HG03095 (cell line): ENCODE results near the gene CAB39L.

ENCODE experiments used
- ATAC-seq: cut with Tn5 transposase; IDR thresholded peaks from one replicate; pipeline ENCODE4 v1.9.1; 2021; ENCODE audit warnings: moderate library complexity; ENCODE audit not compliant: unreplicated experiment

CAB39L gene

GRCh38 chr13:49314344-49314882, 129.5 kb downstream of the CAB39L start:
- ATAC-seq: no peak

- ATAC-seq: no peak
Measured at GRCh38 chr13:49311816-49312215, 132.0 kb downstream of the CAB39L start.

- ATAC-seq: no peak
Measured at GRCh38 chr13:49310251-49310650, 133.6 kb downstream of the CAB39L start.

DNA sequence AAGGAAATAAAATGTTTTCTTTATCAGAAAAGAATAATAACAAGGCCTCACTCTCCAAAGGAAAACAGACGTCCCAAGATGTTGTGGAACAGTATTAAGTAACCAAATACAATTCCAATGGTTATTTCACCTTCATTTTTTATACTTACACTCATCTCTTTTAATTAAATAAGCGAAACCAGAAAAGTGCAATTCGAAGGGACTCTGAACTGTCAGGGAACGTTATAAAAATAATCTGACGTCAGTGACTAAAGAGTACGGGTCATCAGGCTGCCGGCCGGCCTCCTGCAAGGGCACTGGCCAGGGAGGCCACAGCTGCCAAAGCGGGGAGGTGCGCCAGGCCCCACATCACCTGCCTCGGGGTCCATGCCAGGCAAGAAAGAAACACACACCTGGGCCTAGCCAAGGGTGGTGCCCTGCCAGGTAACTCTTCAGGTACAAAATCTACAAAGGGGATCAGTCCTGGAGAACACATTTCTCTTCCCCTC, 134.9 kb downstream of the CAB39L start:
- no peak for ATAC-seq

DNA sequence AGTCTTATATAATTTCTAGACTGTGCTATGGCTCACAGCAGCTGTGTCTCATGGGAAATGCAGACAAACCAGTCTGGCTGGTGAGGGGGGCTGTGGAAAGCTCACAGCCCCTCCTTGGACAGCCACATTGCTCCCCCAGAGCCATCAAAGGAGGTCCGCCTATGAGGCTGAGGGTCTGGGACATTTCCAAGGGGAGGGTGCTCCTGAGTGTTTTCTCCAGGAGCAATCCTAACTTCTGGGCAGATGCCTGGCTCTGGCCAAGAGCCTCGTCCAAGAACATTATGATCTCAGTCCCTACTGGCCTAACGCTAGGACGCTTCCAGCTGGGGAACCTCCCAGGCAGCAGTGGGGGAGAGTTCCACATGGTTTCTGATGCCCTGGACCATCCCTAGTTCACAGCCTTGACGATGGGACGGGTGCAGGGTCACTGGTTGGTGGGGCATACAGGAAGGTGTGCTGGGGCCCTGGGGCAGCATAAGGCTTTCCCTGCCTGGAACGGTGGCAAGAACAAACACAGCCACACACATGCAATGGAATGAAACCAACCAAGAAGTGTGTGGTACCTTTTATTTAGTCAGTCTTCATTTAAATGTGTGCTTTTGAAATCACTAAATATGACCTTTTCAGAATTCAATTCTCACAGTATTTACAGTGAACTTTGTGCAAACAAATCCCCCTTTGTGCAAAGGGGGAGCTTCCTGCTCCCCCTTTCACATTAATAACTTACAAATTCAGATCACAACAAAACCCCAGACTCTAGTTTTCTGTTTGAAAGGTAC, 135.6 kb downstream of the CAB39L start:
- no peak for ATAC-seq

GRCh38 chr13:49307365-49307764, 136.5 kb downstream of the CAB39L start:
- ATAC-seq: no peak

- no peak for ATAC-seq
Measured at GRCh38 chr13:49305792-49306425, 138.0 kb downstream of the CAB39L start.

GRCh38 chr13:49304763-49305700, 138.8 kb downstream of the CAB39L start:
- ATAC-seq: no peak

GRCh38 chr13:49304356-49304755, 139.5 kb downstream of the CAB39L start:
- no peak for ATAC-seq

DNA sequence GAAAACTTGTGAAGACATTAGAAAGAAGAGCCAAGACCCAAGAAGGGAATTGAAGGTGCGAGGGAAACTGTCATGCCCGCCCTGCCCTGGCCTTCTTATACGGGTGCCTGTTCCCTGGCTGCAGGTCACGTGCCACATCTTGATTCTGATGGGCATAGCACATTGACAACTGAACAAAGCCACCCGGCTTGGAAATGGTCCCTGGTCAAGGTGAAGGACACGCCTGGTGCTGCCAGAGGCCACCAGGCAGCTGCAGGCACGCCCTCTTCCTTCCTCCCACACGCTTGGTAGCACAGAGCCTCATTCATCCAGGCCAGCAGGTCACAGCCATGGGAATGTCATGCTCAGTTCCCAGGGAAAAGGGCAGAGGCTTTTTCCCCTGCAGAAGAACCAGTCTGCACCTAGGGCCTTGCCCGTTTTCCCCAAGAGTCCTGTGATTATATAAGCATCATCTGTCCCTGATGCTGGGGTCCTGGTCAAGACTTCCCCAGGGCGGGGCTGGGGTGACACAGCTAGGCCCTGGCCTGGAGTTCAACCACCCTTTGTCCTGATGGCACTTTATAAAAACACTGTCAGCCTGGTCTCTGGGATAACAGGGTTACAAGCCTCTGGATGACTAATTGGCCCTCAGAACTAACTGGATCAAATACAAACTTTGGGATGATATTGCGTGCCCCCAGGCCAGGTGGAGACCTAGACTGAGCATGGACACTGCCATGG, 140.2 kb downstream of the CAB39L start:
- ATAC-seq: no peak

DNA sequence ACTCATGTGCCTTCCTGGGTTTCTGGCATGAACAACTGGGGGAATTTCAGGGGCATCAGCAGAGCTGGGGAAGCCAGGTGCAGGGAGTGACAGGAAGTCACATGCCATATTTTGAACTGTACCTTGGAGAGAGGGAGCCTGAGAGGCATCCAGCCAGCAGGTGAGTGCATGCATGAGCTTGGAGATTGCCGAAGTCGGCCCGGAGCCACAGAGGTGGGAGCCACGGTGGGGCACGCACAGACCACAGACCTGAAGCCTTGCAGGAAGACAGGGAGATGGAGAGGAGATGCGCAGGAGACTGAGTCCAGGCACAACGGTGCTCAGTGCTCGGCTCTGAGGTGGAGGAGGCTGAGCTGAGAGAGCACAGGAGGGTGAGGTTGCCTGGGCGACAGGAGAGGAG, 141.0 kb downstream of the CAB39L start:
- no peak for ATAC-seq

GRCh38 chr13:49302222-49302621, 141.6 kb downstream of the CAB39L start:
- no peak for ATAC-seq

- peak; percentile 86 for ATAC-seq
Measured at GRCh38 chr13:49300739-49301589, 142.9 kb downstream of the CAB39L start.

DNA sequence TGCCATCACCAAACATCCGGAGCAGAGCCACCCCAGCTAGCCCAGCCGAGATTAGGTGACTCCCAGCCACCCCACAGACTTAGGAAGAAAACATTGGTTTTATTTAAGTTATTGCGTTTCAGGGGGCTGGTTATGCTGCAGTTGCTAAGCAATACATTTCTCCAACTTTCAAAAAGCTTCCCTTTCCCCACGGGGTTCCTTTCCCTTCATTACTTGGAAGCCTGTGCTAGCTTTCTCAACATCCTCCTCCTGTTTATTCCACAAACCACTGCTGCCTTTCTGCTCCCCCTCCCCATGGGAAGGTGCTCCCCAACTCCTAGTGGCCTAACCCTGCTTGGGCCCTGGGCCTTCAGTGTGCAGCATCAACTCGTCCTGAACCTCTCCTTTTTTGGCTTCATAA, 143.6 kb downstream of the CAB39L start:
- ATAC-seq: no peak

DNA sequence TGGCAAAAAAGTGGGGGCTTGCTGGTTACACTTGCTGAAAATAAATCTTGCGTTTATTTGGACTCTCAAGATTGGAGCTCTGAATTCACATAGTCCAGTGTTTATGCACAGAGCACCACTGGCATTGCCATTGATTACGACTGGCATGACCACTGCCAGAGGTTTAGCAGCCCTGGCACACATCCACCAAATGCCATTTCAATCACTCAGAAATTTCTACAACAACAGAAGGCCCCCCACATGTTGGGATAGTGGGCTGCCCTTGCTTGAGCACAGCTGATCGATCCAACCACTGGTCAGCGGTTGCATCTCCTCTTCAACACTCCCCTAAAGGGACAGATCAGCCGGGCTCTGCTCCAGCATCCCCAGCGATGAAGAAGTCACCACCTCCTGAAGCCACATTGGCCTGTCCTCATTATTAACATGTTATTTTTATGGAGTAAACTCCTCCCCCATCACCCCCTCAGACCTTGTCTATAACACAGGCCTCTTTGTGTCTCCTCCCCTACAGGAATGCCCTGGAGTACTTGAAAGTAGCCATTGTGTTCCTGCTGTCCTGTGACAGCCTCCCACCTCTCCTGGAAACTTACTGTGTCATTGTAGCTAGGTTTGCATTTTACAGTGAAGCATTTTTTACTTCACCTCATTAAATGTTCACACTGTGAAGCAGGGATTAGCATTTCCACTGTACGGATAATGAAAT, 144.8 kb downstream of the CAB39L start:
- ATAC-seq: no peak

DNA sequence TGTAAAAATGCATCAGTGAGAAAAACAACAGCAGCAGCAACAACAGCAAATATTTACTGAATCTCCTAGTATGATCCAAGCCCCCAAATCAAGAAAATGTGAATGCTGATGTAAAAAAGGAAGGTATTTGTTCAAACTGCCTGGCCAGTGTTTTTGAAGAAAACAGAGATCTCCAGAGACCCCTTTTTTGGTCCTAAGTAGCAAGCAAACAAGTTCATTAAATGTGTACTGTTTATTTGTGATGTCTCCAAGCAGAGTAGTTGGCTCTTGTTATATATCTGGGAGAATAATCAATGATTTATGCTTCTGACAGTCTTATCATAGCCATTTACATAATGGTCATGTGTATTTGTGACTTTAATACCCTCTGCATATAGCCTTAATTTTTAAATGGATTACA, 145.4 kb downstream of the CAB39L start:
- ATAC-seq: no peak

GRCh38 chr13:49297338-49297737, 146.5 kb downstream of the CAB39L start:
- no peak for ATAC-seq

DNA sequence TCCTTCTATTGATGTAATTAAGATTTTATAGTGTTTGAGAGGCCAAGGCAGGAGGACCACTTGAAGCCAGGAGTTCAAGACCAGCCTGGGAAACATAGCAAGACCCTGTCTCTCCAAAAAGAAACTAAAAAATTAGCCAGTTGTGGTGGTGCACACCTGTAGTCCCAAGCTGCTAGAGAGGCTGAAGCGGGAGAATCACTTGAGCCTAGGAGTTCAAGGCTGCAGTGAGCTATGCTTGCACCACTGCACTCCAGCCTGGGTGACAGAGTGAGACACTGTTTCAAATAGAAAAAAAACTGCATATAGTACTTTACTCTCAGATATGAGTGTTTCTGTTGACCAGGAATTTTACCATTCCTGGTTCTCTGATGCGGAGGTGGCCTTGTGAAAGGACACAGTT, 147.2 kb downstream of the CAB39L start:
- no peak for ATAC-seq

DNA sequence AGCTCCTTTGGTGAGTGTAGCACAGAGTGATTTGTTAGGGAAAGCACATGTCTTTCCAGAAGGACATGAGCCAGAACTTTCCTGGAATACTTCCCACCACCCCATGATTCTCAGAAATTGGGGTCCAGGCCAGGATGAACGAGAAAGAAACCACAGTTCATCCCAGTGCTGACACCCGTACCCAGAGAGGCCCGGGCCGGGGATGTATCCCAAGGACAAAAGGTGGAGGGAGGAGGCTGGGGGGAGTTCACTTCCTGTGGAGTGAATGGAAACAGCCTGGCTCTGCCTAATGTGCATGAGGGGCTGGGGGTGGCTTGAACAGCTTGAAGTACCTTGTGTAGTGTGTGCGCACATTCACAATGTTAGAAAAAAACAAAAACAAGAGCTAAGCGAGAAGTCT, 148.6 kb downstream of the CAB39L start:
- ATAC-seq: no peak
